GM20431 (cell line): ENCODE data around the gene CACNA1C.
"Not testable (repeated sequence)": the region's sequence is repeated elsewhere in the genome, so short reads cannot be mapped to it uniquely, and the experiment has no call there.

Experiments
- in situ Hi-C: fragments of 300-500 bp; cut with MseI, MboI; formaldehyde crosslinking; loops from one replicate; pipeline ENCODE4 v1.15.0; 2020; ENCODE audit warnings: low sequenced_read_pairs; ENCODE audit not compliant: unreplicated experiment

CACNA1C gene

GRCh38 chr12:2070440-2071045, 17.8 kb downstream of the CACNA1C start:
- in situ Hi-C loops, result no loop called here

GRCh38 chr12:2074792-2075191, 22.0 kb downstream of the CACNA1C start:
- in situ Hi-C loops, result no loop called here

GRCh38 chr12:2075508-2076195, 22.9 kb downstream of the CACNA1C start:
- in situ Hi-C loops, result no loop called here

- in situ Hi-C loops, result no loop called here
Measured at GRCh38 chr12:2076196-2076570, 23.4 kb downstream of the CACNA1C start.

GRCh38 chr12:2076728-2077127, 23.9 kb downstream of the CACNA1C start:
- in situ Hi-C loops, result no loop called here

GRCh38 chr12:2080604-2081003, 27.8 kb downstream of the CACNA1C start:
- in situ Hi-C loops, result no loop called here

GRCh38 chr12:2082321-2082720, 29.5 kb downstream of the CACNA1C start:
- in situ Hi-C loops, result no loop called here

- in situ Hi-C loops, result no loop called here
Measured at GRCh38 chr12:2083008-2083407, 30.2 kb downstream of the CACNA1C start.

- in situ Hi-C loops, result no loop called here
Measured at GRCh38 chr12:2083561-2083960, 30.8 kb downstream of the CACNA1C start.

GRCh38 chr12:2084553-2085296, 31.9 kb downstream of the CACNA1C start:
- in situ Hi-C loops, result no loop called here

GRCh38 chr12:2092354-2092753, 39.6 kb downstream of the CACNA1C start:
- in situ Hi-C loops, result no loop called here

- in situ Hi-C loops, result no loop called here
Measured at GRCh38 chr12:2092890-2093289, 40.1 kb downstream of the CACNA1C start.

GRCh38 chr12:2094597-2094996, 41.8 kb downstream of the CACNA1C start:
- in situ Hi-C loops, result no loop called here

- in situ Hi-C loops, result no loop called here
Measured at GRCh38 chr12:2095878-2096277, 43.1 kb downstream of the CACNA1C start.

GRCh38 chr12:2097617-2098016, 44.8 kb downstream of the CACNA1C start:
- in situ Hi-C loops, result no loop called here

- in situ Hi-C loops, result no loop called here
Measured at GRCh38 chr12:2098852-2099251, 46.1 kb downstream of the CACNA1C start.

GRCh38 chr12:2099595-2099994, 46.8 kb downstream of the CACNA1C start:
- in situ Hi-C loops, result no loop called here

GRCh38 chr12:2101359-2101758, 48.6 kb downstream of the CACNA1C start:
- in situ Hi-C loops, result no loop called here

- in situ Hi-C loops, result no loop called here
Measured at GRCh38 chr12:2101771-2102170, 49.0 kb downstream of the CACNA1C start.

GRCh38 chr12:2102736-2103135, 49.9 kb downstream of the CACNA1C start:
- in situ Hi-C loops, result not testable (repeated sequence)

- in situ Hi-C loops, result not testable (repeated sequence)
Measured at GRCh38 chr12:2105387-2105786, 52.6 kb downstream of the CACNA1C start.
